ENCODE measurements around the gene MPRIP. TPM values are rescaled to one million over a fixed set of nuclear protein-coding genes. Genes with fewer than 3 reads are reported as not detected.
"Not testable (repeated sequence)": the region's sequence is repeated elsewhere in the genome, so short reads cannot be mapped to it uniquely, and the experiment has no call there.

The MPRIP gene
- 100 to 1,000 TPM in 3 of 8 experiments, 10 to 100 TPM in 5; 35.0 to 136 (median 91.5) TPM for total RNA-seq

- H3K4me3 ChIP-seq, result peak within 1 kb of the TSS; percentile 68 to 100 (median 92)
- peaks cover 22 to 23% of the 10 kb centered on the region in 2 donors for H3K4me1 ChIP-seq (replicated peaks in 1 of 2)
- peak within 1 kb of the TSS; percentile 75 to 76 for H3K27ac ChIP-seq
- peak in 2 of 8 experiments; percentile 7 to 15 for ATAC-seq (replicated peaks in 6 of 8)
- in situ Hi-C loops (cut with MboI; ENCODE audit: low pct_unique_long_range_greater_than_20kb in 2 of 9, low sequenced_read_pairs in 9 of 9, unreplicated experiment in 9 of 9), result no loop called here
- no CpG with 5 or more reads among the region's 67 CpGs for WGBS, 10 experiments
These were observed at the start of gene MPRIP for GRCh38 chr17:17042384-17042736. Gene MPRIP, plus strand, starts transcription at chr17:17042457. Its CDS starts 392 bp downstream, at chr17:17042849.

GRCh38 chr17:16994631-16995030, 47.6 kb upstream of the MPRIP start:
- in situ Hi-C loops (cut with MboI; ENCODE audit: low pct_unique_long_range_greater_than_20kb in 2 of 9, low sequenced_read_pairs in 9 of 9, unreplicated experiment in 9 of 9), result no loop called here
- no peak for ATAC-seq (replicated peaks in 6 of 8)
- 9 to 80% (median 63%) methylated on average over 1 to 2 of the region's 2 CpGs; no CpG with 5 or more reads in 1 of the 10 experiments for WGBS, 10 experiments

GRCh38 chr17:16995930-16996329, 46.3 kb upstream of the MPRIP start:
- Histone ChIP-seq H3K4me3 (no peak overlapping the region), H3K27ac (no peak overlapping the region), H3K4me1 (replicated peaks in 1 of 2) (no peaks in the 10 kb centered on the region)
- in situ Hi-C loops (cut with MboI; ENCODE audit: low pct_unique_long_range_greater_than_20kb in 2 of 9, low sequenced_read_pairs in 9 of 9, unreplicated experiment in 9 of 9), result no loop called here
- no peak for ATAC-seq (replicated peaks in 6 of 8)
- WGBS, 10 experiments, result 77 to 95% (median 80%) methylated on average over 1 to 4 of the region's 7 CpGs; no CpG with 5 or more reads in 2 of the 10 experiments

More at GRCh38 chr17:16994631-16995030, 47.6 kb upstream of the MPRIP start:
- Histone ChIP-seq H3K4me3 (no peak overlapping the region), H3K27ac (no peak overlapping the region), H3K4me1 (replicated peaks in 1 of 2) (no peaks in the 10 kb centered on the region)

GRCh38 chr17:16996726-16997125, 45.5 kb upstream of the MPRIP start:
- in situ Hi-C loops (cut with MboI; ENCODE audit: low pct_unique_long_range_greater_than_20kb in 2 of 9, low sequenced_read_pairs in 9 of 9, unreplicated experiment in 9 of 9); ATAC-seq (replicated peaks in 6 of 8): not testable (repeated sequence)
- WGBS, 10 experiments, result 80% methylated on average over 2 of the region's 11 CpGs; no CpG with 5 or more reads in 9 of the 10 experiments

GRCh38 chr17:16997514-16998429, 44.5 kb upstream of the MPRIP start:
- WGBS, 10 experiments, result 0 to 100% (median 80%) methylated on average over 1 to 7 of the region's 14 CpGs; no CpG with 5 or more reads in 3 of the 10 experiments
- peak in 2 of 8 experiments; percentile 45 to 84 for ATAC-seq (replicated peaks in 6 of 8)
- Histone ChIP-seq H3K4me3 (no peak overlapping the region), H3K4me1 (replicated peaks in 1 of 2) (peaks cover 0 to 3% of the 10 kb centered on the region in 2 donors), H3K27ac (no peak overlapping the region)
- in situ Hi-C loops (cut with MboI; ENCODE audit: low pct_unique_long_range_greater_than_20kb in 2 of 9, low sequenced_read_pairs in 9 of 9, unreplicated experiment in 9 of 9), result no loop called here

More at GRCh38 chr17:16996726-16997125, 45.5 kb upstream of the MPRIP start:
- not testable (repeated sequence) for H3K27ac ChIP-seq; H3K4me1 ChIP-seq (replicated peaks in 1 of 2); H3K4me3 ChIP-seq

- no peak for ATAC-seq (replicated peaks in 6 of 8)
- H3K4me3 ChIP-seq, result no peak overlapping the region
- in situ Hi-C loops (cut with MboI; ENCODE audit: low pct_unique_long_range_greater_than_20kb in 2 of 9, low sequenced_read_pairs in 9 of 9, unreplicated experiment in 9 of 9), result loop anchor here in 1 of 9 experiments (25.0 kb wide), 1 partner anchor 212 kb away; the partner anchor contains the start of gene PLD6
- 17 to 93% (median 58%) methylated on average over 1 to 4 of the region's 7 CpGs; no CpG with 5 or more reads in 5 of the 10 experiments for WGBS, 10 experiments
- H3K4me1 ChIP-seq (replicated peaks in 1 of 2), result peaks cover 0 to 3% of the 10 kb centered on the region in 2 donors
- no peak overlapping the region for H3K27ac ChIP-seq
These were observed 42.2 kb upstream of the MPRIP start for GRCh38 chr17:16999931-17000625.

GRCh38 chr17:17001076-17001777, 41.0 kb upstream of the MPRIP start:
- Histone ChIP-seq H3K4me1 (replicated peaks in 1 of 2) (peaks cover 0 to 3% of the 10 kb centered on the region in 2 donors), H3K4me3 (no peak overlapping the region), H3K27ac (no peak overlapping the region)
- WGBS, 10 experiments, result 0 to 66% (median 60%) methylated on average over 1 to 6 of the region's 9 CpGs; no CpG with 5 or more reads in 5 of the 10 experiments
- in situ Hi-C loops (cut with MboI; ENCODE audit: low pct_unique_long_range_greater_than_20kb in 2 of 9, low sequenced_read_pairs in 9 of 9, unreplicated experiment in 9 of 9), result loop anchor here in 1 of 9 experiments (25.0 kb wide), 1 partner anchor 211 kb away; the partner anchor contains the start of gene PLD6
- peak in 6 of 8 experiments; percentile 7 to 25 (median 20) for ATAC-seq (replicated peaks in 6 of 8)

GRCh38 chr17:17001874-17002520, 40.3 kb upstream of the MPRIP start:
- peak; percentile 84 to 100 (median 94) for ATAC-seq (replicated peaks in 6 of 8)
- Histone ChIP-seq H3K4me3 (no peak overlapping the region), H3K4me1 (replicated peaks in 1 of 2) (peaks cover 0 to 3% of the 10 kb centered on the region in 2 donors), H3K27ac (no peak overlapping the region)
- WGBS, 10 experiments, result 0 to 30% (median 14%) methylated on average over 1 to 9 of the region's 22 CpGs; no CpG with 5 or more reads in 6 of the 10 experiments
- in situ Hi-C loops (cut with MboI; ENCODE audit: low pct_unique_long_range_greater_than_20kb in 2 of 9, low sequenced_read_pairs in 9 of 9, unreplicated experiment in 9 of 9), result loop anchor here in 1 of 9 experiments (25.0 kb wide), 1 partner anchor 210 kb away; the partner anchor contains the start of gene PLD6

- ATAC-seq (replicated peaks in 6 of 8), result peak in 1 of 8 experiments; percentile 29
- in situ Hi-C loops (cut with MboI; ENCODE audit: low pct_unique_long_range_greater_than_20kb in 2 of 9, low sequenced_read_pairs in 9 of 9, unreplicated experiment in 9 of 9), result loop anchor here in 1 of 9 experiments (25.0 kb wide), 1 partner anchor 209 kb away; the partner anchor contains the start of gene PLD6
- 60 to 100% (median 63%) methylated on average over 1 to 3 of the region's 20 CpGs; no CpG with 5 or more reads in 6 of the 10 experiments for WGBS, 10 experiments
- H3K4me1 ChIP-seq (replicated peaks in 1 of 2); H3K27ac ChIP-seq; H3K4me3 ChIP-seq: not testable (repeated sequence)
These were observed 39.2 kb upstream of the MPRIP start for GRCh38 chr17:17002731-17003715.

GRCh38 chr17:17004251-17004996, 37.8 kb upstream of the MPRIP start:
- in situ Hi-C loops (cut with MboI; ENCODE audit: low pct_unique_long_range_greater_than_20kb in 2 of 9, low sequenced_read_pairs in 9 of 9, unreplicated experiment in 9 of 9), result loop anchor here in 1 of 9 experiments (25.0 kb wide), 1 partner anchor 208 kb away; the partner anchor contains the start of gene PLD6

More at GRCh38 chr17:17004251-17004996, 37.8 kb upstream of the MPRIP start:
- no peak for ATAC-seq (replicated peaks in 6 of 8)
- Histone ChIP-seq H3K4me1 (replicated peaks in 1 of 2) (peaks cover 0 to 3% of the 10 kb centered on the region in 2 donors), H3K4me3 (no peak overlapping the region), H3K27ac (no peak overlapping the region)
- WGBS, 10 experiments, result 71 to 100% (median 80%) methylated on average over 1 to 7 of the region's 19 CpGs; no CpG with 5 or more reads in 5 of the 10 experiments
